NCI-H2196 treated with DMSO at 0.1 percent for 48 hours (cell line): ENCODE data around the gene PBRM1.
"Not testable (repeated sequence)": the region's sequence is repeated elsewhere in the genome, so short reads cannot be mapped to it uniquely, and the experiment has no call there.

Experiments used
- DNase-seq: peaks from one replicate; lab custom pipeline; 2025; ENCODE audit not compliant: unreplicated experiment; lab: John Stamatoyannopoulos, UW

Gene PBRM1

GRCh38 chr3:52704611-52705437, 19.1 kb upstream of the PBRM1 start:
- DNase-seq = no peak

GRCh38 chr3:52703341-52703740, 17.6 kb upstream of the PBRM1 start:
- DNase-seq = no peak

DNA sequence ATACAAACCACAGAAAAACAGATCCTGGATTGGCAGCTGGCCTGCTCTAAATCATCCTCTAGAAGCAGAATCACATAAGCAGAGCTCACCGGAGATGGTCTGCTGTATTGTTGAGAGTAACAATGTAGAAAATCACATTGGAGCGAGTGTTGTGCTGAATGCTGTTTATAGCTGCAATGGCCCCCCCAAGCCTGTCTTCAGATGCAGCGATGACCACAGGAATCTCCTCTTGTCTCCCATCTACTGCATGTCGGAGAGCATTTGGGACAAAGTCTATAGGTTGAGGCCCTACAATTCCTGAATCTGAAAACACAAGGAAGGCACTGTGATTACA, 11.9 kb upstream of the PBRM1 start:
- no peak for DNase-seq

DNA sequence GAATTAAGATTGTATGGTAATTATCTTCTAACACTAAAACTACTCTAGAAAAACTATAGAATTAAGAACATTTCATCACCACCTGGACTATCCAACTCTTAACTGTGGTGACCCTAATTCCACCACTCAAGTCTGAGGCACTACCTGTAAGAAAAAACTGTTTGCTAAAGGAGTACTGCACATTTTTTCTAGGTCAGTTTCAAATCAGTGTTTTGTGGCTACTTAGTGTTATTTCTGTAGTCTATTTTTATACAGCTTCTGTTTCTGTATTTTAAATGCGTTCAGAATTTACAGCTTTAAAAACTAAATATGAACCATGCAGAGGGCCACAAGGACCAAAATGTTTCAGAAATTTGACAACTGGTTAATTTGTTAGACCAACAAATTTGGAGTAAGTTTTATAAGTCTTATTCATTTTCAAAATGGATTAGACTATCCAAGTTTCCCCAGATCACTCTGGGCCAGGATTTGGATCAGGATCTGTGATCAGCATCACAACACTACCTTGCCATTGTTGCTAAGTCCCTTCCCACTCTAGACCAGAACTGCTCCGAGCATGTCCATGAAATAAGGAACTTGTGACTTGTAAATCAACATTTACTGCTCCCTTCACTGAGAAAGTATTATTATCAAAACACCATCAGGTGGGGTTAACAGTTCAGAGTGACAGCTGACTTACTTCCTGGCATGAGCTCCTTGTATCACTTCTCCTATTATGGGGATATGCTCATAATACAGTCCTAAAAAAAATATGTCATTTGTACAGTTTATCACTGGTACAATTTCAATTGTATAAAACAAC, 11.3 kb upstream of the PBRM1 start:
- no peak for DNase-seq

GRCh38 chr3:52695798-52696671, 10.3 kb upstream of the PBRM1 start:
- DNase-seq = no peak

DNA sequence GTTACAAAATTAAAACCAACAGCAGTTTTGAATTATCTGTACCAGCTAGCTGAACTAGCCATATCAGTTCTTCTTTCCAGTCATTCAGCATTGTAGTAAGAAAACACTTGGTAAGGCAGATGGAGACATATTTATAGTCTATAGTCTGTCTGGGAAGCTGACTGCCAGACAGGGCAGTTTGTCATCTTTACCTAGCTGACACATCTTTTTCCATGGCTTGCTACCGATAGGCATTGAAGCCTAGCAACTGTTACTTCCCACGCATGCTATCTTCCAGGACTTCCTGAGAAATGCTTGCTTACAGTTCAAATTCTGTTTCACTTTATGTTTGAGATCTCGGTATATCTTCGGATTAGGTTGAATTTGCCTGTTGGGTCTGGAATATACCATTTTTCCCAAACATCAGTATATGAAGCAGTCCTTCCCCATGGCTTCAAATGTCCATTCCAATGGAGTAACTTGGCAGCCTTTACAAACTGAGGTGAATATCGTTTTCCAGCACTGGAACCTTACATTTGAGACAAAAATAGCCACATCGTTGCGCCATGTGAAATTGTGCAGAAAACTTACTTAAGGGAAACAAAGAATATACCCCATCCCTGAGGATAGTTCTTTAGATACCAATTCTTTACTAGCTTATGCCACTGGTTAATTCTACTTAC, 8.9 kb upstream of the PBRM1 start:
- no peak for DNase-seq

DNA sequence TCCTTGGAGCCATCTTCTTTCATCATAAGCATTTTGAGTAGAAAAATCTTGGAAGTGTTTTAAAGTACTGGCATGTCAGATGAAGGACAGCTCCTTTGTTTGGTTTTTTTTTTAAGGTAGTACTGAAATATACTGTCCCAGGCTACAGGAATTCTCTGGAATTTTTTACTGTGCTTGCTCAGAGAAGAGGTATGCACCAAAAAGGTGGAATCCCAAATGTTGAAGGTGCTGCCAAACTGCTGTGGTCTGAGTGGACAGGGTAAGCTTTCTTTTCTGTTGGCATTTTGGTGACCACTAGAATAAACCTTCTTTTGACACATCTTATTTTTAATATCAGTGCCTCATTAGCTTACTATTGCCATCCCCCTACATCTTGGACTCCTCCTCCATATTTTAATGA, 7.4 kb upstream of the PBRM1 start:
- no peak for DNase-seq

GRCh38 chr3:52690560-52690959, 4.8 kb upstream of the PBRM1 start:
- DNase-seq = no peak

DNA sequence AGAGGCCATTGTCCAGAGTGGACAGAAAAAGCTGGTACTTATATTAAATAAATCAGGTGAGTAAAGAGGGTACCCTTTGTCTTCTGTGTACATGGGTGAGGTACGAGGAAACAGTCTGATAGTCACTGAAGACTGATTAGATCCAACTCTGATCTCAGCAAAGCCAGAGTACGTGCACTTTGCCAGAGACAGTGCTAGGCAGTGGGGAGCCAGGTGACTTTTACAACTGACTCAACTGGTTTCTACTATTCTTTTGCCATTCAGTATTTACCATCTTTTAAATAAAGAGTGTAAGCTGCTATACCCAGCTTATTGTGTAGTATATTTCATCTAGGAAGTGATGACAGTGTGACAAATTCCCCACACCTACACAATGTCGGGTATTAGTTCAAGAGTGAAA, 3.4 kb upstream of the PBRM1 start:
- no peak for DNase-seq

DNA sequence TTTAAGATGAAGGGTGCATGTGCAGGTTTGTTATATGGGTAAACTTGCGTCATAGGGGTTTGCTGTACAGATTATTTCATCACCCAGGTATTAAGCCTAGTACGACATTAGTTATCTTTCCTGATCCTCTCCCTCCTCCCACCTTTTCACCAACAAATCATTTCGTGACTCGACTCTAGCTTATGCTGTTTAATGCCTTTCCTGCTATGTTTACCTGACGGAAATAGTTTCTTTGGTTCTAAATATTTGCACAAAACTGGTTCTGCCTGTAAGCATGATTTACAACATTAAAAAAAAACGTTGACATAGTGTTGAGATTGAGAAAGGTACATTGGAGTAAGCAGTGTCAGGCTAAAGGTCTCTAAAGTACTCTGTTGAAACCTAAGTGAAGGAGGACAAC, 2.6 kb upstream of the PBRM1 start:
- no peak for DNase-seq

DNA sequence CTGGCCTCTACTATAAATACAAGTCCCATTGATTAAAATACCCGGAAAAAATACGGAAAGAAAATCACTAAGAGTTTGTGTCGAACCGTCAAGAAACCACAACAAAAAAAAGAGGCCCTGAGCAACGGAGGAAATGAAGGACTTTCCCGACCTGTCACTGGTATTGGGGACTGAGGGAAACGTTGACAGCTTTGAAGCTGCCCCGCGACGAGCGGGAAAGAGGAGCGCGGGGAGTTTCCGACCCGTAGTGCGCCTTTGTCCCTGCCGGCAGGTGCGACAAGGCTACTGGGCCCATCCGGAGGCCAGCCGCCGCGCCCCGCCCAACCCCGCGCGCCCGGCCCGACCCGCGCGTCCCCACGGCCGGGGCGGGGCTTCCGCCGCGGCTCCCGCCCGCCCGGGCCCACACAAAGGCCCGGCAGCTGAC, 416 bp downstream of the PBRM1 start:
- DNase-seq = peak; percentile 43

DNA sequence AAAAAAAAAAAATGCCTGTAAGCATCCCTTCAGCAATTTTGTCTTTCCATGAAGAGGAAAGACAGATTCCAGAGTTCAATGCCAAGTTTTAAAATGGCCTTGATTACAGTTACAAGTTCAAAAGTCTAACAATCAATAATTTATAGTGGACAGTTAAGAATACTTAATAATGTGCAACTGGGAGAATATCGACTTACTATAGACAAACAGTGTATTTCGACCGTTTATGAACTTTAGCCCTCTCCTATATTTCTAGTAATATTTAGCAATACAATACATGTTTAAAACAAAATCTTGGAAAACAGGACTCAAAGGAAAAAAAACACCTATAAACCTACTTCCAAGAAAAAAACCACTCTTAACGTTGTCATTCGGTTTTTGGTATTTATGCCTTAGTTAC, 1.5 kb downstream of the PBRM1 start:
- DNase-seq = no peak

DNA sequence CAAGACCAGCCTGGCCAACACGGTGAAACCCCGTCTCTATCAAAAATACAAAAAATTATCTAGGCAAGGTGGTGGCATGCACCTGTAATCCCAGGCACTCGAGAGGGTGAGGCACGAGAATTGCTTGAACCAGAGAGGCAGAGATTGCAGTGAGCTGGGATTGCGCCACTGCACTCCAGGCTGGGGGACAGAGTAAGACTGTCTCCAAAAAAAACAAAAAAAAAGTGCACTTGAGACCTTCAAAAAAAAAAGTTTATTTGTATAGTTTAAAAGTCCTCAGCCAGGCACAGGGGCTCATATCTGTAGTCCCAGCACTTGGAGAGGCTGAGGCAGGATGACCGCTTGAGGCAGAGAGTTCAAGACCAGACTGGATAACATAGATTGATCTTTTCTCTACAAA, 2.1 kb downstream of the PBRM1 start:
- DNase-seq = no peak

GRCh38 chr3:52682016-52682415, 3.7 kb downstream of the PBRM1 start:
- DNase-seq = no peak

GRCh38 chr3:52681596-52681995, 4.1 kb downstream of the PBRM1 start:
- DNase-seq = no peak

DNA sequence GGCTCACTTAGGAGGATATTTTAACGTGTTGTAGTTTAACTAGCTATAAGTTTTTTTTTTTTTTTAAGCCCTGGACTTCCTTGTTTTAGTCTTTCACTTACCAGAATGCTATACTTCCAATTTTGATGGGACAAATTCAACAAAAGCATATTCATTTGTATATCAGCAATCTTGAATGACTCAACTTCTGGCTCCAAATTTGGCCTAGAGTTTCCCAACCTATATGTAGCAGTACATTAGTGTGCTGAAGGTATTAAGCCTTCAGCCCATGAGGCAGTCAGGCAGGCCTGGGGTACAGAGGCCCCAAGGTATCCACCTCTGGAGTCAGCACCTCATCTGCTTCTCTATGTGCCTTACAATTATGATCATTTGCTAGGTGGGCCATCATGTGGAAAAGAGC, 5.9 kb downstream of the PBRM1 start:
- no peak for DNase-seq

- DNase-seq = no peak
These were observed 6.5 kb downstream of the PBRM1 start for GRCh38 chr3:52679199-52679538.

DNA sequence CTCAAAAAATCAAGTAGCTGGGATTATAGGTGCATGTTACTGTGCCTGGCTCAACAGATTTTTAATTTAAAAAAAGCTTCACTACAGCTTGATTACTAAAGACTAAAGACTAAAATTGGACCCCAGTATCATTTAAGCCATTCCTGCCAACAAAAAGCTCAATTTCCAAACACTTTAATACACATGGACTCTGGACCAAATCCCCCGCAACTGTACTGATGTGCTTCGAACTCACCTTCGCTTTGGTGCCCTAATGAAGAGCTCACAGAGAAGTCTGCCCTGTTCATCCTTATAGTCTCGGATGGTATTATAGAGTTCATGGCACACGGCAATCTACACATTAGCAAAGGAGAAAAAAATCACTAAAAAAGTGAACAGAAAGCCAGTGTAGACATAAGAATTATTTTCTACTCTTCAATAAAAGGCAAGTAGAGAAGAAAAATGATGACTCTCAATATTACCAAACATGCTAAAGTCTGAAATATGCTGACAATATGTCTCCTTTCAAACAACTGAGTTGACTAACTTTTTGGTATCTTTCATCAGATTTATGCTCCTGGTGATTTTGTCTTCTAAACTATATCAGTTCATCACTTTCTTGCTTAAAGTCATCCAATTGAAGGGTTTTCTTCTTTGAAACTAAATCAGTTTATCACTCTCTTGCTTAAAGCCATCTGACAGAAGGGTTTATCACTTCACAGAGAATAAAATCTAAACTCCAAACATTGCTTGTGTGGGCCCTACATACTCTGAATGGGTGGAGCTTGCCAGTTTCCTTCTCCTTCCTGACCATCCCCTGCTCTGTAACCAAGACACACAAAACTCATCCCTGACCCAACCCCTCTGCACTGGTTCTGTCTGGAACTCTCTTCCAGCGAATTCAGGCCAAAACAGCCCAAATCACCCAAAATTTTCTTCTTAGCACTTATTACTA, 7.2 kb downstream of the PBRM1 start:
- no peak for DNase-seq

- DNase-seq = not testable (repeated sequence)
These were observed 9.5 kb downstream of the PBRM1 start for GRCh38 chr3:52676201-52676600.

GRCh38 chr3:52671676-52672075, 14.0 kb downstream of the PBRM1 start:
- no peak for DNase-seq
